ENCODE results near the gene MRGPRE. TPM values are rescaled to one million over a fixed set of nuclear protein-coding genes. Genes with fewer than 3 reads are reported as not detected.

Gene MRGPRE
- total RNA-seq, 1 experiment from 2014 or later: not detected

DNA sequence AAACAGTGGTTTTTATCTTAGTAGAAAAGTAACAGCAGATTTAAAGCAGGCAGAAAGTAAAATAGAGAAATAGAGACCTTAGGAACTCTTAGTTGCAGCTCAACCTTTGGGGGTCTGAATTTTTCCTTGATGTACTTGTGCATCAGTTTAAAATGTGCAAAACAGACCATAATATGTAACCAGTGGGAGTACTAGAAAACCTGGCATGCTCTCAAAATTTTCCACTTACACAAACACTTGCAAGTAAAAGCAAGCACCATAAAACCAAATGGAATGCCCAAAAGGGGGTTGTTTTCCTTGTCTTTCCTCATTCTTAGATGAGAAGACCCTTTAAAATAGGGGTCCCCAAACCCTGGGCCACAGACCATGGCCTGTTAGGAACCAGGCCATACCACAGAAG is 12.9 kb upstream of the MRGPRE start:
- TF ChIP-seq, protein P1, sequence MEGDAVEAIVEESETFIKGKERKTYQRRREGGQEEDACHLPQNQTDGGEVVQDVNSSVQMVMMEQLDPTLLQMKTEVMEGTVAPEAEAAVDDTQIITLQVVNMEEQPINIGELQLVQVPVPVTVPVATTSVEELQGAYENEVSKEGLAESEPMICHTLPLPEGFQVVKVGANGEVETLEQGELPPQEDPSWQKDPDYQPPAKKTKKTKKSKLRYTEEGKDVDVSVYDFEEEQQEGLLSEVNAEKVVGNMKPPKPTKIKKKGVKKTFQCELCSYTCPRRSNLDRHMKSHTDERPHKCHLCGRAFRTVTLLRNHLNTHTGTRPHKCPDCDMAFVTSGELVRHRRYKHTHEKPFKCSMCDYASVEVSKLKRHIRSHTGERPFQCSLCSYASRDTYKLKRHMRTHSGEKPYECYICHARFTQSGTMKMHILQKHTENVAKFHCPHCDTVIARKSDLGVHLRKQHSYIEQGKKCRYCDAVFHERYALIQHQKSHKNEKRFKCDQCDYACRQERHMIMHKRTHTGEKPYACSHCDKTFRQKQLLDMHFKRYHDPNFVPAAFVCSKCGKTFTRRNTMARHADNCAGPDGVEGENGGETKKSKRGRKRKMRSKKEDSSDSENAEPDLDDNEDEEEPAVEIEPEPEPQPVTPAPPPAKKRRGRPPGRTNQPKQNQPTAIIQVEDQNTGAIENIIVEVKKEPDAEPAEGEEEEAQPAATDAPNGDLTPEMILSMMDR (conservative IDR thresholded peaks at IDR 0.05; ENCODE audit: low read depth, low read length): no peak
- TF ChIP-seq EZH2 (IDR thresholded peaks at IDR 0.05; ENCODE audit: low read length, unreplicated experiment) (no peak), EZH2phosphoT487 (IDR thresholded peaks at IDR 0.05; ENCODE audit: borderline replicate concordance, low read length) (no peak)
- no peak overlapping the region for H3K27ac ChIP-seq (ENCODE audit: low read length)
- no peaks in the 10 kb centered on the region for H3K4me1 ChIP-seq (ENCODE audit: insufficient read depth, low read length)
- no peaks in the 10 kb centered on the region for H3K9me3 ChIP-seq (ENCODE audit: low read length)
- no peak for DNase-seq
- no peak overlapping the region for H3K9ac ChIP-seq (ENCODE audit: low read length)
- H3K27me3 ChIP-seq (ENCODE audit: low read length): peaks cover 8% of the 10 kb centered on the region; the same call in 1 of the 2 replicates
- intact Hi-C loops (cut with micrococcal nuclease): no loop called here
- H3K4me3 ChIP-seq (ENCODE audit: low read length): no peak overlapping the region
- H3K79me2 ChIP-seq (ENCODE audit: low read length): no peaks in the 10 kb centered on the region
- H3F3A ChIP-seq (ENCODE audit: low read length, unreplicated experiment): no peaks in the 10 kb centered on the region
- ChIA-PET CTCF (no interaction called here), POLR2A (ENCODE audit: unreplicated experiment) (no interaction called here)
- H3K36me3 ChIP-seq (ENCODE audit: low read depth, low read length): no peaks in the 10 kb centered on the region
- H3K9me2 ChIP-seq (replicated peaks; ENCODE audit: low read length): no peaks in the 10 kb centered on the region
- no peak for ATAC-seq
- H2AFZ ChIP-seq (ENCODE audit: low read length): no peak overlapping the region
- H3K4me2 ChIP-seq (ENCODE audit: low read length): no peak overlapping the region
- no peaks in the 10 kb centered on the region for H4K20me1 ChIP-seq (ENCODE audit: low read length)
- no TSS peak for BruUV-seq (replicated peaks)

GRCh38 chr11:3243880-3244279 is 11.7 kb upstream of the MRGPRE start:
- no TSS peak for BruUV-seq (replicated peaks)
- CTCF ChIA-PET: no interaction called here
- POLR2A ChIA-PET (ENCODE audit: unreplicated experiment): no interaction called here

GRCh38 chr11:3237119-3237518 is 4.9 kb upstream of the MRGPRE start:
- intact Hi-C loops (cut with micrococcal nuclease): no loop called here
- BruUV-seq (replicated peaks): no TSS peak

More at GRCh38 chr11:3243880-3244279, 11.7 kb upstream of the MRGPRE start:
- Histone ChIP-seq H3K79me2 (ENCODE audit: low read length) (no peaks in the 10 kb centered on the region), H3F3A (ENCODE audit: low read length, unreplicated experiment) (no peaks in the 10 kb centered on the region), H3K4me2 (ENCODE audit: low read length) (no peak overlapping the region), H2AFZ (ENCODE audit: low read length) (no peak overlapping the region), H3K4me3 (ENCODE audit: low read length) (no peak overlapping the region), H3K9me3 (ENCODE audit: low read length) (no peaks in the 10 kb centered on the region), H3K27me3 (ENCODE audit: low read length) (peaks cover 15% of the 10 kb centered on the region; the same call in 1 of the 2 replicates), H3K9ac (ENCODE audit: low read length) (no peak overlapping the region), H3K27ac (ENCODE audit: low read length) (no peak overlapping the region), H3K9me2 (replicated peaks; ENCODE audit: low read length) (no peaks in the 10 kb centered on the region), H4K20me1 (ENCODE audit: low read length) (no peaks in the 10 kb centered on the region), H3K36me3 (ENCODE audit: low read depth, low read length) (no peaks in the 10 kb centered on the region), H3K4me1 (ENCODE audit: insufficient read depth, low read length) (no peaks in the 10 kb centered on the region)
- TF ChIP-seq EZH2 (IDR thresholded peaks at IDR 0.05; ENCODE audit: low read length, unreplicated experiment): no peak
- TF ChIP-seq, protein P1 (conservative IDR thresholded peaks at IDR 0.05; ENCODE audit: low read depth, low read length): no peak
- TF ChIP-seq EZH2phosphoT487 (IDR thresholded peaks at IDR 0.05; ENCODE audit: borderline replicate concordance, low read length): no peak
- no peak for DNase-seq
- intact Hi-C loops (cut with micrococcal nuclease): no loop called here
- ATAC-seq: no peak

More at GRCh38 chr11:3237119-3237518, 4.9 kb upstream of the MRGPRE start:
- H3K9me3 ChIP-seq (ENCODE audit: low read length): no peaks in the 10 kb centered on the region
- H2AFZ ChIP-seq (ENCODE audit: low read length): no peak overlapping the region
- H3F3A ChIP-seq (ENCODE audit: low read length, unreplicated experiment): no peaks in the 10 kb centered on the region
- TF ChIP-seq, protein P1 (conservative IDR thresholded peaks at IDR 0.05; ENCODE audit: low read depth, low read length): no peak
- TF ChIP-seq EZH2 (IDR thresholded peaks at IDR 0.05; ENCODE audit: low read length, unreplicated experiment) (no peak), EZH2phosphoT487 (IDR thresholded peaks at IDR 0.05; ENCODE audit: borderline replicate concordance, low read length) (no peak)
- no peak overlapping the region for H3K4me3 ChIP-seq (ENCODE audit: low read length)
- no peaks in the 10 kb centered on the region for H3K9me2 ChIP-seq (replicated peaks; ENCODE audit: low read length)
- no peak overlapping the region for H3K4me2 ChIP-seq (ENCODE audit: low read length)
- ATAC-seq (no peak), DNase-seq (no peak)
- ChIA-PET POLR2A (ENCODE audit: unreplicated experiment) (no interaction called here), CTCF (no interaction called here)
- H3K79me2 ChIP-seq (ENCODE audit: low read length): no peaks in the 10 kb centered on the region
- no peaks in the 10 kb centered on the region for H3K4me1 ChIP-seq (ENCODE audit: insufficient read depth, low read length)
- no peak overlapping the region for H3K27ac ChIP-seq (ENCODE audit: low read length)
- H4K20me1 ChIP-seq (ENCODE audit: low read length): no peaks in the 10 kb centered on the region
- peaks cover 44% of the 10 kb centered on the region for H3K27me3 ChIP-seq (ENCODE audit: low read length)
- no peaks in the 10 kb centered on the region for H3K36me3 ChIP-seq (ENCODE audit: low read depth, low read length)
- H3K9ac ChIP-seq (ENCODE audit: low read length): no peak overlapping the region
